Smooth muscle cell (in vitro differentiated cells): ENCODE results near the gene PABPN1L. TPM values are rescaled to one million over a fixed set of nuclear protein-coding genes. Genes with fewer than 3 reads are reported as not detected.

Experiments
- DNase-seq: peaks from one replicate; lab custom pipeline; 2025; ENCODE audit not compliant: unreplicated experiment; lab: John Stamatoyannopoulos, UW
- H2AFZ ChIP-seq: fragments of 200-600 bp; sonication (generic); 2 replicates; pipeline ENCODE4 v1.6.0; 2016; ENCODE audit warnings: antibody characterized with exemption, low read depth, mild to moderate bottlenecking
- H3F3A ChIP-seq: fragments of 200-600 bp; sonication (generic); 2 replicates; pipeline ENCODE4 v1.6.0; 2017; ENCODE audit warnings: antibody characterized with exemption, low read depth
- H3K27ac ChIP-seq: fragments of 200-600 bp; sonication (generic); 2 replicates; pipeline ENCODE4 v1.5.1; 2016; ENCODE audit warnings: low read depth, mild to moderate bottlenecking
- H3K27me3 ChIP-seq: fragments of 200-600 bp; sonication (generic); 2 replicates; pipeline ENCODE4 v1.6.1; 2016; ENCODE audit warnings: low read depth, mild to moderate bottlenecking
- H3K36me3 ChIP-seq: fragments of 200-600 bp; sonication (generic); 2 replicates; pipeline ENCODE4 v1.5.1; 2016; ENCODE audit warnings: low read depth
- H3K4me1 ChIP-seq: fragments of 200-600 bp; sonication (generic); 2 replicates; pipeline ENCODE4 v1.5.1; 2016; ENCODE audit warnings: low read depth
- H3K4me2 ChIP-seq: fragments of 200-600 bp; sonication (generic); 2 replicates; pipeline ENCODE4 v1.6.0; 2016; ENCODE audit warnings: mild to moderate bottlenecking
- H3K4me3 ChIP-seq: fragments of 200-600 bp; sonication (generic); 2 replicates; pipeline ENCODE4 v1.5.1; 2016; ENCODE audit warnings: mild to moderate bottlenecking
- H3K79me2 ChIP-seq: fragments of 200-600 bp; sonication (generic); 2 replicates; pipeline ENCODE4 v1.6.0; 2016; ENCODE audit warnings: low read depth, mild to moderate bottlenecking
- H3K9ac ChIP-seq: fragments of 200-600 bp; sonication (generic); 2 replicates; pipeline ENCODE4 v1.6.0; 2016; ENCODE audit warnings: low read depth
- H3K9me3 ChIP-seq: fragments of 200-600 bp; sonication (generic); replicated peaks from 2 replicates; pipeline ENCODE4 v1.5.1; 2016; ENCODE audit warnings: low read depth
- H4K20me1 ChIP-seq: fragments of 200-600 bp; sonication (generic); 2 replicates; pipeline ENCODE4 v1.6.0; 2016; ENCODE audit warnings: low read depth
- WGBS: methylation state at CpG from one replicate; pipeline ENCODE4 v1.1.7; 2016; ENCODE audit warnings: low lambda C conversion rate; 5-methylcytosine and 5-hydroxymethylcytosine counted together
- polyA plus RNA-seq: library from polyadenylated mRNA; unstranded; fragments of >200 nt; fragmentation: Nextera tagmentation; extraction: Ambion mirVana; gene quantifications from 2 replicates; pipeline ENCODE4 v1.2.1, GENCODE V29; 2016
- total RNA-seq: library from RNA; depleted of rRNA; stranded (reverse); fragments of >200 nt; gene quantifications from 2 replicates; pipeline ENCODE4 v1.2.3, GENCODE V29; 2014
- TF ChIP-seq, protein P1 (sequence below): fragments of 200-600 bp; sonication (generic); IDR thresholded peaks from 2 replicates; pipeline ENCODE4 v1.5.1; 2017; ENCODE audit warnings: borderline replicate concordance, mild to moderate bottlenecking, antibody characterized with exemption; ENCODE audit not compliant: insufficient read depth, poor library complexity, severe bottlenecking

The PABPN1L gene
- total and polyA plus RNA-seq, 2 experiments from 2014 or later = not detected

DNA sequence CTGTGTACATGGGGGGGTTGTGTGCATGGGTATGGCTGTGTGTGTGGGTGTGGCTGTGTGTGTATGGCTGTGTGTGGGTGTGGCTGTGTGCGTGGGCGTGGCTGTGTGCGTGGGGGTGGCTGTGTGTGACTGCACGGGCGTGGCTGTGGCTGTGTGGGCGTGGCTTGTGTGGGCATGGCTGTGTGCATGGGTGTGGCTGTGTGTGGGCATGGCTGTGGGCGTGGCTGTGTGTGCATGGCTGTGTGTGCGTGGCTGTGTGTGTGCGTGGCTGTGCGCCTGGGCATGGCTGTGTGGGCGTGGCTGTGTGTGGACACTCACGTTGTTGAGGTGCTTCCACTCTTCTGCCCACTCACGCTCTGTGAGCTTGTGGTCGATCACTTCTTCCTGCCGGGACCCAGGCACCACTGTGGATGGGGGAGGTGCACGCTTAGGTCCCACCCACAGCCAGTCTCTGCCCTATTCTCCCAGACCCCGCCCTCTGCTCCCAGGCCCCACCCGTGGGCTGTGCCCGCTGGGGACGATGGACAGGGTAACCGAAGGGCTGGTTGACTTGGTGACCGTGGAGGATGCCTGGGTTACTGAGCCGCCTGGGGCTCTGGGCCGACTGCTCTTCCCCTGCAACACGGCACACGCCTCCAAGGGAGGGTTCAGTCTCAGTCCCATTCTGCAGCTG lies 16.0 kb upstream of the PABPN1L start:
- H3K4me1 ChIP-seq = no peaks in the 10 kb centered on the region
- H3K4me3 ChIP-seq = no peak overlapping the region
- no peaks in the 10 kb centered on the region for H3F3A ChIP-seq
- no peaks in the 10 kb centered on the region for H3K9me3 ChIP-seq
- no peak overlapping the region for H2AFZ ChIP-seq
- H3K79me2 ChIP-seq = no peaks in the 10 kb centered on the region
- H3K4me2 ChIP-seq = no peak overlapping the region
- no peak overlapping the region for H3K9ac ChIP-seq
- no peak for DNase-seq
- 96% methylated on average over 20 of the region's 26 CpGs for WGBS
- no peaks in the 10 kb centered on the region for H3K27me3 ChIP-seq
- no peaks in the 10 kb centered on the region for H4K20me1 ChIP-seq
- no peaks in the 10 kb centered on the region for H3K36me3 ChIP-seq
- TF ChIP-seq, protein P1, sequence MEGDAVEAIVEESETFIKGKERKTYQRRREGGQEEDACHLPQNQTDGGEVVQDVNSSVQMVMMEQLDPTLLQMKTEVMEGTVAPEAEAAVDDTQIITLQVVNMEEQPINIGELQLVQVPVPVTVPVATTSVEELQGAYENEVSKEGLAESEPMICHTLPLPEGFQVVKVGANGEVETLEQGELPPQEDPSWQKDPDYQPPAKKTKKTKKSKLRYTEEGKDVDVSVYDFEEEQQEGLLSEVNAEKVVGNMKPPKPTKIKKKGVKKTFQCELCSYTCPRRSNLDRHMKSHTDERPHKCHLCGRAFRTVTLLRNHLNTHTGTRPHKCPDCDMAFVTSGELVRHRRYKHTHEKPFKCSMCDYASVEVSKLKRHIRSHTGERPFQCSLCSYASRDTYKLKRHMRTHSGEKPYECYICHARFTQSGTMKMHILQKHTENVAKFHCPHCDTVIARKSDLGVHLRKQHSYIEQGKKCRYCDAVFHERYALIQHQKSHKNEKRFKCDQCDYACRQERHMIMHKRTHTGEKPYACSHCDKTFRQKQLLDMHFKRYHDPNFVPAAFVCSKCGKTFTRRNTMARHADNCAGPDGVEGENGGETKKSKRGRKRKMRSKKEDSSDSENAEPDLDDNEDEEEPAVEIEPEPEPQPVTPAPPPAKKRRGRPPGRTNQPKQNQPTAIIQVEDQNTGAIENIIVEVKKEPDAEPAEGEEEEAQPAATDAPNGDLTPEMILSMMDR = no peak
- H3K27ac ChIP-seq = no peak overlapping the region

DNA sequence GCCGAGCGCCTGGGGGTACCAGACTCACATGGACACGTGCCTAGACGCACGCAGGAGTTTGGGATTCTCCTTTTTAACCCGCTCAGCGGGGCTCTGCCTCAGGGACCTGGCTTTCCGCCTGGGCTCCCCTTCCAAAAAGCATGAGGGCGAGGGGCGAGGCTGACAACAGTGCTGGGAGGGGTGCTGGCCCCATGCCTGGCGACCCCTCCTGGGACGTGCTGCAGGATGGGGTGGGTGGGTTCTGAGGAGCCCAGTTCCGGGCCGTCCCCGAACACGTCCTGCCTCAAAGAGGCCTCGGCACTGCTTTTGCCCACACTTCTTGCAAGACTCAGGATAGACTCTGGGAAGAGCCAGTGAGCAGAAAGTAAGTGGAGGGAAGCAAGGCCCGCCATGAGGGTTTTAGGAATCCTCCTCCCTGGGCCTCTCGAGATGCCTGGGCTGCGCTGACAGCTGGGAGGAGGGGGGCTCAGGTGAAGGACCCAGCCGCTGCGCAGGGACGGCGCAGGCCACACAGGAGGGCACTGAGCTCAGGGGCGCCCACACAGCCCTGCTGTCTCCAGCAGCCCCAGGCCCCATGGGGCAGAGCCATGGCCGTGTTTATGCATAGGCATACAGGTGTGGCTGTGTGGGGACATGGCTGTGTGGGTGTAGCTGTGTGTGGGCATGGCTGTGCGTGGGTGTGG lies 15.4 kb upstream of the PABPN1L start:
- TF ChIP-seq, protein P1 = no peak
- H3F3A ChIP-seq = no peaks in the 10 kb centered on the region
- H3K9me3 ChIP-seq = no peaks in the 10 kb centered on the region
- no peak overlapping the region for H2AFZ ChIP-seq
- H3K36me3 ChIP-seq = no peaks in the 10 kb centered on the region
- DNase-seq = no peak
- H3K4me2 ChIP-seq = no peak overlapping the region
- no peaks in the 10 kb centered on the region for H3K4me1 ChIP-seq
- no peak overlapping the region for H3K4me3 ChIP-seq
- H3K9ac ChIP-seq = no peak overlapping the region
- H4K20me1 ChIP-seq = no peaks in the 10 kb centered on the region
- H3K79me2 ChIP-seq = no peaks in the 10 kb centered on the region
- H3K27me3 ChIP-seq = no peaks in the 10 kb centered on the region
- no peak overlapping the region for H3K27ac ChIP-seq
- WGBS = 93% methylated on average over 25 of the region's 27 CpGs

DNA sequence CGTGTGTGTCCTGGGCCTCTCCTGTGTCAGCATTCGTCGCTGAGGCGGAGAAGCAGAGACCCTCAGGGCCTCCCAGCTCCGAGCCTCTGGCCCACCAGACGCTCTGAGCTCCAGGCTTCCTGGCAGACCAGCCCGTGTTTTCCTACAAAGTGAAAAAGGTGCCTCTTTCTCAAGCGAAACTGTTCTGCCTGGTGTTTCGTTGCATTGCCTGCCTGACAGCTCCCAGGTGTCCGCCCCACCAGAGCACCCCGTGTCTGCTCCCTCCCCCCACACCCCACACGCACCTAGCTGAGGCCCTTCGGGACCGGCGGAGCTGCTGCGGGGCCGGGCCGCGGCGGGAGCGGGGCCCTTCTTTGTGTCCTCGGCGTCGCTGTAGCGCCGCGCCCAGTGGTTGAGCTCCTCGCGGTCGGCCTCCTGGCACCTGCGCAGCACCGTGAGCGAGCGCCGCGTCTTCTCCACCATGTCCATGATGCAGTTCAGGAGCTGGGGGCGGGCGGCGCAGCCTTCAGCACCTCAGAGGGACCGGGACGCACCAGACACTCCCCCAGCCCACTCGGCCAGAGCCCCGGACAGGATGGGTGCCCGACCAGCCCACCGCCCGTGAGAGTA lies 14.7 kb upstream of the PABPN1L start:
- Histone ChIP-seq H3K4me2 (no peak overlapping the region), H3F3A (no peaks in the 10 kb centered on the region)

More for the DNA sequence above, 14.7 kb upstream of the PABPN1L start:
- H3K9me3 ChIP-seq = no peaks in the 10 kb centered on the region
- no peak overlapping the region for H3K4me3 ChIP-seq
- H3K27ac ChIP-seq = no peak overlapping the region
- no peaks in the 10 kb centered on the region for H3K27me3 ChIP-seq
- H3K4me1 ChIP-seq = no peaks in the 10 kb centered on the region
- H3K79me2 ChIP-seq = no peaks in the 10 kb centered on the region
- DNase-seq = no peak
- 82% methylated on average over 28 of the region's 46 CpGs for WGBS
- H3K9ac ChIP-seq = no peak overlapping the region
- H3K36me3 ChIP-seq = no peaks in the 10 kb centered on the region
- no peak overlapping the region for H2AFZ ChIP-seq
- TF ChIP-seq, protein P1 = no peak
- H4K20me1 ChIP-seq = no peaks in the 10 kb centered on the region
